Fibroblast of skin of right quadriceps (primary cell): ENCODE data around the gene FRMD4B.

Source experiments
- DNase-seq: peaks from one replicate; pipeline ENCODE4 v3.0.0-alpha.2; 2013

FRMD4B gene

GRCh38 chr3:69121513-69121912, 264.4 kb downstream of the FRMD4B start:
- no peak for DNase-seq

GRCh38 chr3:69120879-69121464, 264.9 kb downstream of the FRMD4B start:
- DNase-seq = peak; percentile 64
